Measurements from ENCODE around the gene DISC1.

The DISC1 gene

DNA sequence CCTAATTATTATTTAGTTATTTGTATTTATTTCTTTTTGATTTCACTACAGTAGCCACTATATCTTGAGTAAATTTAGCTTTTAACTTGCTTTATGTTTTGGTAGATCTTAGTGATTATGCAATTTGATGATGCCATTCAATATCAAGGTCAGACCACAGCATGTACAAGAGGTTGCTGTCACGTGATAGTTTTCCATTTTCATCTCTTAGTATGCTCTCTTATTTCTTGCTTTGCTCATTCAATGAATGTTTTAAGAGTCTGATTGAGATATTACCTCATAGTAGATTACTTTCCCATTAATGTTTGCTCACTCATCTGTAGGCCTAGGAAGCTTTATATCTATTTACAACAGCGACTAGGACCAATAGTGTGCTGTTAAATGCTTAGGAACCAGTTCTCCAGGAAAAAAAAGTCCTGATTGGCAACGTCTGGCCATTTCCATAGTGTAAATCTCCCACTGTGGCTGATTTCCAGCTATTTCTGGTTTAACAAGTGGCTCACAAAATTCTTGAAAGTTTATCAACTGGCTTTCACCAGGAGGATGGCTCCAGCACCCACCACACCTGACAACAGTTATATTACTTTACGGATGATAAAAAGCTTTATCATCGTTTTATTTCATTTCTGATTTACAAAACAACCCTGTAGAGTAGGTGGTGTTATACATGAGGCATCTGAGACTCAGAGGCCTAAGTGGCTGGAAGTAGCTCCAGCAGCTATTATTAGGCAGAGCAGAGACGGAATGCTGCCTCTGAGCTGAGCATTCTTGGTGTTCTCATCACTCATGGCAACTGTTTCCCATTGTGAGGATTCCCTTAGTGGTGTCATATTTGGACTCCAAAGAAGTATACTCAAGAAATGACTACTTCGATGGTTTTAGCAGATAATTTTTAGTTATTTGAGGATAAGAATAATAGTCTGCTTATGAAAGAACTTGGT lies 235.2 kb downstream of the DISC1 start (continued):
- TF ChIP-seq, protein P1, sequence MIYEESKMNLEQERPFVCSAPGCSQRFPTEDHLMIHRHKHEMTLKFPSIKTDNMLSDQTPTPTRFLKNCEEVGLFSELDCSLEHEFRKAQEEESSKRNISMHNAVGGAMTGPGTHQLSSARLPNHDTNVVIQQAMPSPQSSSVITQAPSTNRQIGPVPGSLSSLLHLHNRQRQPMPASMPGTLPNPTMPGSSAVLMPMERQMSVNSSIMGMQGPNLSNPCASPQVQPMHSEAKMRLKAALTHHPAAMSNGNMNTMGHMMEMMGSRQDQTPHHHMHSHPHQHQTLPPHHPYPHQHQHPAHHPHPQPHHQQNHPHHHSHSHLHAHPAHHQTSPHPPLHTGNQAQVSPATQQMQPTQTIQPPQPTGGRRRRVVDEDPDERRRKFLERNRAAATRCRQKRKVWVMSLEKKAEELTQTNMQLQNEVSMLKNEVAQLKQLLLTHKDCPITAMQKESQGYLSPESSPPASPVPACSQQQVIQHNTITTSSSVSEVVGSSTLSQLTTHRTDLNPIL (CRISPR knock-in tag; IDR thresholded peaks at IDR 0.05; ENCODE audit: low read depth) = no peak
- no peak for TF ChIP-seq RARB (CRISPR knock-in tag; IDR thresholded peaks at IDR 0.05)
- TF ChIP-seq, protein P2, sequence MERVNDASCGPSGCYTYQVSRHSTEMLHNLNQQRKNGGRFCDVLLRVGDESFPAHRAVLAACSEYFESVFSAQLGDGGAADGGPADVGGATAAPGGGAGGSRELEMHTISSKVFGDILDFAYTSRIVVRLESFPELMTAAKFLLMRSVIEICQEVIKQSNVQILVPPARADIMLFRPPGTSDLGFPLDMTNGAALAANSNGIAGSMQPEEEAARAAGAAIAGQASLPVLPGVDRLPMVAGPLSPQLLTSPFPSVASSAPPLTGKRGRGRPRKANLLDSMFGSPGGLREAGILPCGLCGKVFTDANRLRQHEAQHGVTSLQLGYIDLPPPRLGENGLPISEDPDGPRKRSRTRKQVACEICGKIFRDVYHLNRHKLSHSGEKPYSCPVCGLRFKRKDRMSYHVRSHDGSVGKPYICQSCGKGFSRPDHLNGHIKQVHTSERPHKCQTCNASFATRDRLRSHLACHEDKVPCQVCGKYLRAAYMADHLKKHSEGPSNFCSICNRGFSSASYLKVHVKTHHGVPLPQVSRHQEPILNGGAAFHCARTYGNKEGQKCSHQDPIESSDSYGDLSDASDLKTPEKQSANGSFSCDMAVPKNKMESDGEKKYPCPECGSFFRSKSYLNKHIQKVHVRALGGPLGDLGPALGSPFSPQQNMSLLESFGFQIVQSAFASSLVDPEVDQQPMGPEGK (CRISPR knock-in tag; IDR thresholded peaks at IDR 0.05; ENCODE audit: borderline replicate concordance) = no peak
- no peak for TF ChIP-seq BACH2 (CRISPR knock-in tag; IDR thresholded peaks at IDR 0.05; ENCODE audit: borderline replicate concordance)
- no peak for TF ChIP-seq ZFP30 (CRISPR knock-in tag; IDR thresholded peaks at IDR 0.05)
- no peak for TF ChIP-seq GLIS3 (CRISPR knock-in tag; IDR thresholded peaks at IDR 0.05)

DNA sequence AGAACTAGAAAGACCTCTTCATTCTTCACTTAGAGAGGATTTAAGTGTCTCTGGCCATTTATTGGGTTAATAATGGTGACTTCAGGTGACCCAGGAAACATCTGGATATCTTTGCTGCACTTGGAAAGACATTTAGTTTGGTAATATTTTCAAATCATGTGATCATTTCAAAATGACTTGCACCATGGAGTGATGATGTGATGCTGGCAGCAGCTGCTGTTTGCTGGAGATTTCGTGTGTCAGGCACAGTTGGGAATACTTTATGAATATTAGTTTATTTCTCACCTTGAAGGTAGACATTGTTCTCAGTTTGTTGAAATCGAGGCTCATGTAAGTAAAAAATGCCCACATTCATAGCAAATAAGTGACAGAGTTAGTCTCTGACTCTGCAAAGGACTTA lies 236.0 kb downstream of the DISC1 start:
- TF ChIP-seq TOX (CRISPR knock-in tag; IDR thresholded peaks at IDR 0.05; ENCODE audit: borderline replicate concordance) (no peak), PPARA (CRISPR knock-in tag; IDR thresholded peaks at IDR 0.05; ENCODE audit: borderline replicate concordance) (no peak), ZFP30 (CRISPR knock-in tag; IDR thresholded peaks at IDR 0.05) (no peak), TCF4 (CRISPR knock-in tag; IDR thresholded peaks at IDR 0.05; ENCODE audit: borderline replicate concordance) (no peak), ZNF8 (CRISPR knock-in tag; IDR thresholded peaks at IDR 0.05) (no peak), ESRRG (CRISPR knock-in tag; IDR thresholded peaks at IDR 0.05) (no peak), ZNF565 (CRISPR knock-in tag; conservative IDR thresholded peaks at IDR 0.05; ENCODE audit: low read depth) (no peak), CSDC2 (CRISPR knock-in tag; IDR thresholded peaks at IDR 0.05) (no peak), RARB (CRISPR knock-in tag; IDR thresholded peaks at IDR 0.05) (no peak), ZNF70 (CRISPR knock-in tag; IDR thresholded peaks at IDR 0.05) (no peak), ARNTL (CRISPR knock-in tag; IDR thresholded peaks at IDR 0.05; ENCODE audit: borderline replicate concordance, low read depth) (no peak)
- TF ChIP-seq, protein P3, sequence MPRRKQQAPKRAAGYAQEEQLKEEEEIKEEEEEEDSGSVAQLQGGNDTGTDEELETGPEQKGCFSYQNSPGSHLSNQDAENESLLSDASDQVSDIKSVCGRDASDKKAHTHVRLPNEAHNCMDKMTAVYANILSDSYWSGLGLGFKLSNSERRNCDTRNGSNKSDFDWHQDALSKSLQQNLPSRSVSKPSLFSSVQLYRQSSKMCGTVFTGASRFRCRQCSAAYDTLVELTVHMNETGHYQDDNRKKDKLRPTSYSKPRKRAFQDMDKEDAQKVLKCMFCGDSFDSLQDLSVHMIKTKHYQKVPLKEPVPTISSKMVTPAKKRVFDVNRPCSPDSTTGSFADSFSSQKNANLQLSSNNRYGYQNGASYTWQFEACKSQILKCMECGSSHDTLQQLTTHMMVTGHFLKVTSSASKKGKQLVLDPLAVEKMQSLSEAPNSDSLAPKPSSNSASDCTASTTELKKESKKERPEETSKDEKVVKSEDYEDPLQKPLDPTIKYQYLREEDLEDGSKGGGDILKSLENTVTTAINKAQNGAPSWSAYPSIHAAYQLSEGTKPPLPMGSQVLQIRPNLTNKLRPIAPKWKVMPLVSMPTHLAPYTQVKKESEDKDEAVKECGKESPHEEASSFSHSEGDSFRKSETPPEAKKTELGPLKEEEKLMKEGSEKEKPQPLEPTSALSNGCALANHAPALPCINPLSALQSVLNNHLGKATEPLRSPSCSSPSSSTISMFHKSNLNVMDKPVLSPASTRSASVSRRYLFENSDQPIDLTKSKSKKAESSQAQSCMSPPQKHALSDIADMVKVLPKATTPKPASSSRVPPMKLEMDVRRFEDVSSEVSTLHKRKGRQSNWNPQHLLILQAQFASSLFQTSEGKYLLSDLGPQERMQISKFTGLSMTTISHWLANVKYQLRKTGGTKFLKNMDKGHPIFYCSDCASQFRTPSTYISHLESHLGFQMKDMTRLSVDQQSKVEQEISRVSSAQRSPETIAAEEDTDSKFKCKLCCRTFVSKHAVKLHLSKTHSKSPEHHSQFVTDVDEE (CRISPR knock-in tag; IDR thresholded peaks at IDR 0.05) = no peak
- TF ChIP-seq, protein P4, sequence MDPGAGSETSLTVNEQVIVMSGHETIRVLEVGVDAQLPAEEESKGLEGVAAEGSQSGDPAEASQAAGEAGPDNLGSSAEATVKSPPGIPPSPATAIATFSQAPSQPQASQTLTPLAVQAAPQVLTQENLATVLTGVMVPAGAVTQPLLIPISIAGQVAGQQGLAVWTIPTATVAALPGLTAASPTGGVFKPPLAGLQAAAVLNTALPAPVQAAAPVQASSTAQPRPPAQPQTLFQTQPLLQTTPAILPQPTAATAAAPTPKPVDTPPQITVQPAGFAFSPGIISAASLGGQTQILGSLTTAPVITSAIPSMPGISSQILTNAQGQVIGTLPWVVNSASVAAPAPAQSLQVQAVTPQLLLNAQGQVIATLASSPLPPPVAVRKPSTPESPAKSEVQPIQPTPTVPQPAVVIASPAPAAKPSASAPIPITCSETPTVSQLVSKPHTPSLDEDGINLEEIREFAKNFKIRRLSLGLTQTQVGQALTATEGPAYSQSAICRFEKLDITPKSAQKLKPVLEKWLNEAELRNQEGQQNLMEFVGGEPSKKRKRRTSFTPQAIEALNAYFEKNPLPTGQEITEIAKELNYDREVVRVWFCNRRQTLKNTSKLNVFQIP (CRISPR knock-in tag; IDR thresholded peaks at IDR 0.05; ENCODE audit: borderline replicate concordance, low read depth) = no peak
- TF ChIP-seq, protein P2 (CRISPR knock-in tag; IDR thresholded peaks at IDR 0.05; ENCODE audit: borderline replicate concordance) = no peak
- TF ChIP-seq, protein P5, sequence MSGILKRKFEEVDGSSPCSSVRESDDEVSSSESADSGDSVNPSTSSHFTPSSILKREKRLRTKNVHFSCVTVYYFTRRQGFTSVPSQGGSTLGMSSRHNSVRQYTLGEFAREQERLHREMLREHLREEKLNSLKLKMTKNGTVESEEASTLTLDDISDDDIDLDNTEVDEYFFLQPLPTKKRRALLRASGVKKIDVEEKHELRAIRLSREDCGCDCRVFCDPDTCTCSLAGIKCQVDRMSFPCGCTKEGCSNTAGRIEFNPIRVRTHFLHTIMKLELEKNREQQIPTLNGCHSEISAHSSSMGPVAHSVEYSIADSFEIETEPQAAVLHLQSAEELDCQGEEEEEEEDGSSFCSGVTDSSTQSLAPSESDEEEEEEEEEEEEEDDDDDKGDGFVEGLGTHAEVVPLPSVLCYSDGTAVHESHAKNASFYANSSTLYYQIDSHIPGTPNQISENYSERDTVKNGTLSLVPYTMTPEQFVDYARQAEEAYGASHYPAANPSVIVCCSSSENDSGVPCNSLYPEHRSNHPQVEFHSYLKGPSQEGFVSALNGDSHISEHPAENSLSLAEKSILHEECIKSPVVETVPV (CRISPR knock-in tag; IDR thresholded peaks at IDR 0.05) = no peak
- no peak for ATAC-seq
